HL-60 (cell line): ENCODE measurements around the gene KIDINS220.

ENCODE experiments used
- DNase-seq, 2 experiments: peaks; one replicate each; pipeline ENCODE4 v3.0.0-alpha.2; 2010 to 2020; ENCODE audit warnings: low read depth in 1 of 2, low spot score in 1 of 2
- H3K27ac ChIP-seq: fragments of 250-450 bp; sonication (Bioruptor Pico); replicated peaks from 2 replicates; pipeline ENCODE4 v1.5.1; 2020; ENCODE audit warnings: mild to moderate bottlenecking, moderate library complexity
- H3K27me3 ChIP-seq: fragments of 250-450 bp; sonication (Bioruptor Pico); 2 replicates; pipeline ENCODE4 v1.5.1; 2021; ENCODE audit warnings: mild to moderate bottlenecking, moderate library complexity; ENCODE audit not compliant: insufficient read depth, poor library complexity, severe bottlenecking
- H3K4me3 ChIP-seq: replicated peaks from 2 replicates; pipeline ENCODE4 v1.5.1; 2011; ENCODE audit warnings: mild to moderate bottlenecking, control low read depth, low read length; ENCODE audit not compliant: insufficient read depth
- GABPA ChIP-seq: IDR thresholded peaks from 2 replicates; pipeline ENCODE4 v1.6.1; 2012; ENCODE audit warnings: low read depth
- POLR2AphosphoS5 ChIP-seq: IDR thresholded peaks from 2 replicates; pipeline ENCODE4 v1.6.1; 2012; ENCODE audit warnings: low read depth
- SPI1 ChIP-seq: IDR thresholded peaks from 2 replicates; pipeline ENCODE4 v1.6.1; 2012; ENCODE audit warnings: low read depth, mild to moderate bottlenecking, borderline replicate concordance
- TF ChIP-seq, protein P1 (sequence below): IDR thresholded peaks from 2 replicates; pipeline ENCODE4 v1.6.1; 2012; ENCODE audit warnings: low read depth; ENCODE audit not compliant: insufficient replicate concordance
- TF ChIP-seq, protein P2 (sequence below): IDR thresholded peaks from one replicate; pipeline ENCODE4 v1.5.1; 2011; ENCODE audit warnings: low read length, control low read depth, inconsistent platforms; ENCODE audit not compliant: insufficient read depth

KIDINS220 gene

GRCh38 chr2:8725838-8726237 is 111.6 kb downstream of the KIDINS220 start:
- Histone ChIP-seq H3K27me3 (no peaks in the 10 kb centered on the region), H3K4me3 (no peak overlapping the region), H3K27ac (no peak overlapping the region)
- no peak for TF ChIP-seq POLR2AphosphoS5
- DNase-seq: no peak

DNA sequence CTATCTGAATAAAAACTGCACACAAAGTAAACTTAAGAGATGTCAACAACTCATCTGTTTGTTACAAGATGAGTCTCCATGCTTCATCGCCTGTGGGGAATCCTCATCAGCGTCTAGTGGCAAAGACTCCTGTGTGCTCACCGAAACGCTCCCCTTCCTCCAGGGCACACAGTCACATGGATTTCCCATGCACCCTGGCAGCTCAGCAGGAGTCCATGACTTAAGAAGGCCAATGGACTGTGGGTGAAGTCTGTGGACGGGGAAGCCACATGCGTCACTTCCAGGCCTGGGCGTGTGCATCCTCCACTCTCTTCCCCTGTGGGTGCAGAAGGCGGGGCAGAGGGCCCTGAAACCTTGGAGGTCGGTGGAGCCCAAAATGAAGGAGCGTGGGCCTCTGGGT is 114.4 kb downstream of the KIDINS220 start:
- no peak overlapping the region for H3K4me3 ChIP-seq
- no peak overlapping the region for H3K27ac ChIP-seq
- no peak for TF ChIP-seq POLR2AphosphoS5
- TF ChIP-seq GABPA: no peak
- no peak for TF ChIP-seq SPI1
- TF ChIP-seq, protein P1, sequence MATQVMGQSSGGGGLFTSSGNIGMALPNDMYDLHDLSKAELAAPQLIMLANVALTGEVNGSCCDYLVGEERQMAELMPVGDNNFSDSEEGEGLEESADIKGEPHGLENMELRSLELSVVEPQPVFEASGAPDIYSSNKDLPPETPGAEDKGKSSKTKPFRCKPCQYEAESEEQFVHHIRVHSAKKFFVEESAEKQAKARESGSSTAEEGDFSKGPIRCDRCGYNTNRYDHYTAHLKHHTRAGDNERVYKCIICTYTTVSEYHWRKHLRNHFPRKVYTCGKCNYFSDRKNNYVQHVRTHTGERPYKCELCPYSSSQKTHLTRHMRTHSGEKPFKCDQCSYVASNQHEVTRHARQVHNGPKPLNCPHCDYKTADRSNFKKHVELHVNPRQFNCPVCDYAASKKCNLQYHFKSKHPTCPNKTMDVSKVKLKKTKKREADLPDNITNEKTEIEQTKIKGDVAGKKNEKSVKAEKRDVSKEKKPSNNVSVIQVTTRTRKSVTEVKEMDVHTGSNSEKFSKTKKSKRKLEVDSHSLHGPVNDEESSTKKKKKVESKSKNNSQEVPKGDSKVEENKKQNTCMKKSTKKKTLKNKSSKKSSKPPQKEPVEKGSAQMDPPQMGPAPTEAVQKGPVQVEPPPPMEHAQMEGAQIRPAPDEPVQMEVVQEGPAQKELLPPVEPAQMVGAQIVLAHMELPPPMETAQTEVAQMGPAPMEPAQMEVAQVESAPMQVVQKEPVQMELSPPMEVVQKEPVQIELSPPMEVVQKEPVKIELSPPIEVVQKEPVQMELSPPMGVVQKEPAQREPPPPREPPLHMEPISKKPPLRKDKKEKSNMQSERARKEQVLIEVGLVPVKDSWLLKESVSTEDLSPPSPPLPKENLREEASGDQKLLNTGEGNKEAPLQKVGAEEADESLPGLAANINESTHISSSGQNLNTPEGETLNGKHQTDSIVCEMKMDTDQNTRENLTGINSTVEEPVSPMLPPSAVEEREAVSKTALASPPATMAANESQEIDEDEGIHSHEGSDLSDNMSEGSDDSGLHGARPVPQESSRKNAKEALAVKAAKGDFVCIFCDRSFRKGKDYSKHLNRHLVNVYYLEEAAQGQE: no peak
- TF ChIP-seq, protein P2, sequence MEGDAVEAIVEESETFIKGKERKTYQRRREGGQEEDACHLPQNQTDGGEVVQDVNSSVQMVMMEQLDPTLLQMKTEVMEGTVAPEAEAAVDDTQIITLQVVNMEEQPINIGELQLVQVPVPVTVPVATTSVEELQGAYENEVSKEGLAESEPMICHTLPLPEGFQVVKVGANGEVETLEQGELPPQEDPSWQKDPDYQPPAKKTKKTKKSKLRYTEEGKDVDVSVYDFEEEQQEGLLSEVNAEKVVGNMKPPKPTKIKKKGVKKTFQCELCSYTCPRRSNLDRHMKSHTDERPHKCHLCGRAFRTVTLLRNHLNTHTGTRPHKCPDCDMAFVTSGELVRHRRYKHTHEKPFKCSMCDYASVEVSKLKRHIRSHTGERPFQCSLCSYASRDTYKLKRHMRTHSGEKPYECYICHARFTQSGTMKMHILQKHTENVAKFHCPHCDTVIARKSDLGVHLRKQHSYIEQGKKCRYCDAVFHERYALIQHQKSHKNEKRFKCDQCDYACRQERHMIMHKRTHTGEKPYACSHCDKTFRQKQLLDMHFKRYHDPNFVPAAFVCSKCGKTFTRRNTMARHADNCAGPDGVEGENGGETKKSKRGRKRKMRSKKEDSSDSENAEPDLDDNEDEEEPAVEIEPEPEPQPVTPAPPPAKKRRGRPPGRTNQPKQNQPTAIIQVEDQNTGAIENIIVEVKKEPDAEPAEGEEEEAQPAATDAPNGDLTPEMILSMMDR: no peak
- H3K27me3 ChIP-seq: no peaks in the 10 kb centered on the region
- DNase-seq: no peak

DNA sequence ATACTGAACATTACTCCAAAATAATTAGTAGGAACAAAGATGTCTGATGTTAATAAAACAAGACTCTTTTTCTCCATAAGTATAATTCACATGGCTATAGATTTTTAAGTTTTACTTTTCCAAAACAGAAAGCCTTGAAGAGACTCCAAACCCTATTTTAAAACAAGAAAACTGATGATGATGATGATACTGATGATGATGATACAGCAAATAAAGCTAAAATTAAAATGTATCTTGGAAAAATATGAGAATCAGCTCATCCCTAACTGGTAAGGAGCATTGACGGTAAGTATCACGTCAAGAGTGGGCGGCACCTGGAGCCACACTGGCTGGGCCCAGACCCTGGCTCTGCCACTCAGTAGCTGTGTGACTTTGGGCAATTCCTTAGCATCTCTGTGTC is 116.0 kb downstream of the KIDINS220 start:
- TF ChIP-seq, protein P2: no peak
- TF ChIP-seq, protein P1: no peak
- Histone ChIP-seq H3K27ac (no peak overlapping the region), H3K4me3 (no peak overlapping the region), H3K27me3 (no peaks in the 10 kb centered on the region)
- no peak for DNase-seq

DNA sequence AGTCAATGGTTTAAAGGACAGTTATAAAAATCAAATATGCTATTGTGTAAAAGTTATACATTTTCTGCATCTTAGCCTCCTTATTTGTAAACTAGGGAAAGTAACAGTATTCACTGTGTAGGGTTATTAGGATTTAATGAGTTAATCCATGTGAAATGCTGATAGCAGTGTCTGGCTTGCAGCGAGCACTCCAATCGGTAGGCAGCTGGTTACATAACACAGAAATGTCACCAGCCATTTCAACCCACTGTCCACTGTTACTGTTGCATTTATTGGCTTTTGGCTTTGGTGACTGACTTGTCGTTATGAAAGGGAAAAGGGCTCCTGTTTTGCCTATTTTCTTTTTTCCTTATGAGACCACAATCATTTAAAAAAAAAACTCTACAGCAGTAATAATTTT is 116.7 kb downstream of the KIDINS220 start:
- TF ChIP-seq, protein P2: no peak
- no peak for TF ChIP-seq SPI1
- TF ChIP-seq, protein P1: no peak
- no peak for TF ChIP-seq GABPA
- no peak for TF ChIP-seq POLR2AphosphoS5
- DNase-seq: no peak
- no peak overlapping the region for H3K4me3 ChIP-seq
- H3K27me3 ChIP-seq: no peaks in the 10 kb centered on the region
- H3K27ac ChIP-seq: no peak overlapping the region
